HG03064 (cell line): ENCODE data around the gene FAM98B.
"Not testable (repeated sequence)": the region's sequence is repeated elsewhere in the genome, so short reads cannot be mapped to it uniquely, and the experiment has no call there.

Source experiments
- ATAC-seq: cut with Tn5 transposase; IDR thresholded peaks from one replicate; pipeline ENCODE4 v1.9.1; 2021; ENCODE audit warnings: low read depth; ENCODE audit not compliant: unreplicated experiment

FAM98B gene

DNA sequence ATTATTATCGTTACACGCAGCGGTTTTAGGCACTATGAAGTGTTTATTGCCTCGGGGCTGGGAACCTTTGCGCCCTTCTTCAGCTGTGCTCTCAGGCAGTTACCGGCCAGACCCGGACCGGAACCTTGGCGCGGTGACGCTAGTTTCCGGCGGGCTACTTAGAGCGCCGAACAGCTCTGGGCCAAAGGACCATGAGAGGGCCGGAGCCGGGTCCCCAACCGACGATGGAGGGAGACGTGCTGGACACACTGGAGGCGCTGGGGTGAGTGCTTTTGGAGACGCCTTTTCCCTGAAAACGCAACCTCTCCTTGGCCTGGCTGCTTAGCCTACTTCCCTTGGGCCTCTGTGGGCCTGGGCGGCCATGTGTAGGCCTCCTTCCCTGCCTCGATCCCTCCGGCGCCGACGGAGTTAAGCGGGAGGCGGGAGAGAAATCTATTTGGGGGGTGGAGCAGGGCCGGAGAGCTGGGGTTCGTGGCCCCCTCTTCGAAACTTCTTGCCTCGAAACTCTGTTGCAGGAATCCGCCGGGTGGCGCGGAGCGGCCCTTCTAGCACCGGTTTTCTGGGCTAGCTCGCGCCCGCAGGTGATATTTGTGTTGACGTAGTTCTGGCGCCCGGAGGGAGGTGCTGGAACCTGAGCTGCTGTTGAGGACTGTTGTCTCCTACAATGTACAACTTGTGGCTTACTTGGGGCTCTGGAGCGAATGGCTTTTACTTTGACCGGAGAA lies at the start of gene FAM98B:
FAM98B (plus strand) TSS at position 157 of the 725 bp plus-strand sequence; CDS start at position 192, 35 bp downstream.
- ATAC-seq, result peak; percentile 90

DNA sequence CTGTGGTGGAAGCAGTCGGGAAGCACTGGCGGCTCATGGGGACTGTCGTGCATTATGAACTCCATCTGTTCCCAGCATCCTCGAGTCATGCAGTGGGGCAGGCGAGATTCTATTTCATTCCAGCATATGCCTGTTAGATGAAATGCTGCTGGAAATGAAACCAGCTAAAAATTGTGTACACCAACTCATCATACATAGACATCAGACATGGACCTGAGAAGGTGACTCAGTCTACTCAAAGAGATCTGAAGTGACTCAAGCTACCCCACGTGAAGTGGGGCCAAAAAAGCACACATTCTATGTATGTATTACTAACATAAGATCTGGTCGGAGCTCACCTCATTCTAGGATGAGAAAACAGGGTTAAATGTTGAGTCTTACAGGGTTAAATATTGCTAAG lies 47.5 kb upstream of the FAM98B start:
- ATAC-seq, result no peak

DNA sequence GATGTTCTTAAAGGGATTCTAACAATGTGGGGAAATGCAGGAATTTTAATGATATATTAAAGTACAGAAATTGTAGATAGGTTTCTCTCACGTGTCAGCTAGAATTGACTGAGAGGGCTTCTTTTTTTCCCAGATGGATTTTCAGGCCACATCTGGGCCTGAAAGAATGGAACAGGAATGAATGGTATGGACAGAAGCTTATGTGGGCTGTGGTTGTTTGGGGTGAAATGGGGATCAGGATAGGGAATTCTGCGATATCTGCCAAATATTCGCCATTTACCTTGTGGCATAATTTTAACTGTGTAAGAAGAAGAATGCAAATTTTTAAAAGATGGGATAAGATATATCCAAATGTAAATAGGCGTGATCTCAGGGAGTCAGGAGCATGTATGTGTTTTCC lies 45.4 kb upstream of the FAM98B start:
- no peak for ATAC-seq

- ATAC-seq, result no peak
Observed at GRCh38 chr15:38411902-38412301, 42.0 kb upstream of the FAM98B start.

DNA sequence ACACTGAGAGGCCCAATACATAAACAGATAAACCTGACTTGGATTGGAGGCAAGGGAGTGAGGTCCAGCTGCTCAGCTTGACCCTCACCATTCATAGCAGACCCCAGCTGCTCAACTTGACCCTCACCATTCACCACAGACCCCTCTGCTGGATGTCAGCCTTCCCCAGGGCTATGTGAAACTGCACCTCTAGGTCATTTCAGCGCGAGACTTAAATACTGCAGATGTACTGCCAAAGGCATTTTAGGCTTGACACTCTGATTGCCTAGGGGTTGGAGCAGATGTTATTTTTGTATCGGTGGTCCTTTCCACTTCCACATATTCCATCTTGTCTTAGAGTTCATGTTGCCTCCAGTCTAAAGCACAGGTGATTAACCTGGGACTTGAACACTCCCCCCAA lies 41.5 kb upstream of the FAM98B start:
- ATAC-seq, result no peak

- no peak for ATAC-seq
Observed at GRCh38 chr15:38414357-38414756, 39.6 kb upstream of the FAM98B start.

DNA sequence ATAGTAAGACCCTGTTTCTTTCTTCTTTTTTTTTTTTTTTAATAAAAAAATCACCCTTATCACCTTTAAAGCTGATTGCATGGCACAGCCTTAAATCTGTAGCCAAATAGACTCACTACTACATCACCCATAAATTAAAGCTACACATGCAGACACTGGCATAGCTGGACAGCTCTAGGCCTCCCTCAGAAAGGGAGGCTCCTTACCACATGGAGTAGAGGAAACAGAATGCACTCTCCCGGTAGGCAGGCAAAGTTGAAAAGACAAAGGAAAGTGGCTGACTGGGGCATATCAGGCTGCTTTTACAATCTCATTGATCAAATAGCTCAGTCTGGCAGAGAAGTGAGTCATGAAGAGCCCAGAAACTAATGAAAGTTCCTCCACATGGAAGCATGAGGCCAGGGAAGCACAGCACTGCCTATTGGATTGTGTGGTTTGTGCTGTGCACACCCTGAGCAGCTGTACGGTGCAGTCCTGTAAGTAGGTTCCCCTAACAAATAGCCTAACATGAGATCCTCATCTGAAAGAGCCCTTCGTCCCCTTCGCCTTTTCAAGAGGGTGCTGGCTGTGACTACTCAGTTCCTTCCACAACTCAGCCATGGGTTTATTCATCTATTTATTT lies 32.7 kb upstream of the FAM98B start:
- no peak for ATAC-seq

- no peak for ATAC-seq
Observed at GRCh38 chr15:38424101-38424552, 29.8 kb upstream of the FAM98B start.

DNA sequence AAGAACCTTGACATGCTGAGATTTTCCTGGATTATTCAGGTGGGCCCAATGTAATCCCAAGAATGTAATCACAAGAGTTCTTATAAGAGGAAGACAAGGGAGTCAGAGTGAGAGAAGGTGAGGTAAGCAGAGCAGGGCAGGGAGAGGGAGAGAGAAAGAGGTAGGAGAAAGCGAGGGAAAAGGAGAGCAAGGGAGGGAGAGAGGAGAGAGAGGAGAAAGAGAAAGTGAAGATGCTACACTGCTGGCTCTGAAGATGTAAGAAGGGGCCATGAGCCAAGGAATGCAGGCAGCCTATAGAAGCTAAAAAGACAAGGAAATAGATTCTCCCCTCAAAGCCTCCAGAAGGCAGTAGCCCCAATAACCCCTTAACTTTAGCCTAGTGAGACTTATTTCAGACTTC lies 28.7 kb upstream of the FAM98B start:
- no peak for ATAC-seq

DNA sequence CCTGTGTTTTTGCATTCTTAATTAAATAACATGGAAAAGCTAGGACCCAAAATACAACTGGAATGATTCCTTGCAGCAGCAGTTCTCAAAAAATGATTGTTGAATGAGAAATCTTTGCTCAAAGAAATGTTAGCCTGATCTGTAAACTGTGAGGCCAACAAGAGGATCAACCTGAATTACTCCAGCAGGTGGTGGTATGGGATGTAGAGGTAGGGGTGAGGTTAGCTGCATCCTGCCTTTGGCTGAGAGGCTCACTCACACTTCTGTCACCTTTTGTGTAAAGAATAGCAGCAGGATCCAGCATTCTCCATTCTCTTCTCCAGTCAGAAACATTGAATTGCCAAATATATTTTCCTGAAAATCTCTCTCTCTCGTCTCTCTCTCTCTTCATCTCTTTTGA lies 26.5 kb upstream of the FAM98B start:
- ATAC-seq, result no peak

GRCh38 chr15:38430106-38430760 lies 23.7 kb upstream of the FAM98B start:
- no peak for ATAC-seq

GRCh38 chr15:38436993-38437392 lies 16.9 kb upstream of the FAM98B start:
- no peak for ATAC-seq

- not testable (repeated sequence) for ATAC-seq
Observed at GRCh38 chr15:38437603-38438002, 16.3 kb upstream of the FAM98B start.

DNA sequence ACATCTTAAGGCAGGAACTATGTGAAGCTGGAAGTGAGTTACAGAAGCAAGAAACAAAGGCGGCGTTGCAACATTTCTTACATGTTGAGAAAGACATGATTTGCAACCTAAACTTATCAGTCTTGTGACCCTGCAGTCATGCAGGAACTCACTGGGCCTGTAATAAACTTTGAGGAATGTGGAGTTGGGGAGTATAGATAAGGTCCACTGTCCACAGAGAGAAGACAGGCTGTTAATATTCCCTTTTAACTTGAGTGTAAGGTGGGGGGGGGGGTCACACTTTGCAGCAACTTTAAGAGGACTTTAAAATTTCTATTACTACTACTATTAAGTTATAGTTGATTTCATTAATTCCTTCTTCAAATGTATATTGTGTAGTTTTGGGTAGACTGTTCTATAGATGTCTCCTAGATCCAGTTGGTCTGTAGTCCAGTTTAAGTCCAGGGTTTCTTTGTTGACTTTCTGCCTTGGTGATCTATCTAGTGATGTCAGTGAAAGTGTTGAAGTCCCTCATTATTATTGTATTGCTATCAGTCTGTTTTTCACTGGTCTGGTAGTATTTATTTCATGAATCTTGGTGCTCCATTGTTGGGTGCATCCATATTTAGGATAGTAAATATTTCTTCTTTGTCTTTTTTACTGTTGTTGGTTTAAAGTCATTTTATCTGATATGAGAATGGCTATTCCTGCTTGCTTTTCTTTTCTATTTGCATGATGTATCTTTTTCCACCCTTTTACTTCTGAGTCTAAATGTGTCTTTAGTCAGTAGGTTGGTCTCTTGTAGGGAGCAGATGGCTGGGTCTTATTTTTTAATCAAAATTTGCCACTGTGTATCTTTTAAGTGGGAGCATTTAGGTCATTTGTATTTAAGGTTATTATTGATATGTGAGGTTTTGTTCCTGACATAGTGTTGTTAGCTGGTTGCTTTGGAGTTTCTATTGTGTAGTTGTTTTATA lies 15.6 kb upstream of the FAM98B start:
- ATAC-seq, result no peak

- peak; percentile 61 for ATAC-seq
Observed at GRCh38 chr15:38440353-38441129, 13.4 kb upstream of the FAM98B start.

- no peak for ATAC-seq
Observed at GRCh38 chr15:38441130-38441519, 12.8 kb upstream of the FAM98B start.

- ATAC-seq, result no peak
Observed at GRCh38 chr15:38454696-38455090, 766 bp downstream of the FAM98B start.

- ATAC-seq, result no peak
Observed at GRCh38 chr15:38455092-38455491, 1.2 kb downstream of the FAM98B start.

DNA sequence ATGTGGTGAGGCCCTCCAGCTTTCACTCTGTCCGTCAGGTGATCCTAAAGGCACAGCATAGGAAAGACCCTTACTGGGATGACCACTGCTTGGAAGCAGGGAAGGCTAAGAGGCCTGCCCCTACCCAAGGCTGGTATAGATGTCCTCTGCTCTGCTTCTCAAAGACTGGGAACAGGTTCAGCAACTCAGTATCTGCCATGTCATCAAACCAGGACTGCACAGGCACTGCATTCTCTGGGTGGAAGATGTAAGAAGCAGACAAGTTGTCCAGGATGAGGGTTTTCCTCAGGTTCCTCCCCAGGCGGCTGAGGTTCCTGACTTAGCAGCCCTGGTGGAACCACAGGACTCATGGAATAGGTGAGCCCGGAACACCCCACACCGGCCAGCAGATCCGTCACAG lies 4.7 kb downstream of the FAM98B start:
- ATAC-seq, result no peak

- no peak for ATAC-seq
Observed at GRCh38 chr15:38459480-38459879, 5.6 kb downstream of the FAM98B start.
